ELR (cell line): Measurements from ENCODE around the gene PTPRG.

ENCODE experiments used
- DNase-seq: peaks from one replicate; pipeline ENCODE4 v3.0.0-alpha.2; 2015; ENCODE audit warnings: low read depth

PTPRG gene

GRCh38 chr3:61894988-61895935, 333.9 kb downstream of the PTPRG start:
- peak; percentile 95 for DNase-seq

- DNase-seq, result no peak
These were observed 334.9 kb downstream of the PTPRG start for GRCh38 chr3:61896251-61896650.

GRCh38 chr3:61897848-61898247, 336.5 kb downstream of the PTPRG start:
- DNase-seq, result no peak

- no peak for DNase-seq
These were observed 338.5 kb downstream of the PTPRG start for GRCh38 chr3:61899700-61900462.

- no peak for DNase-seq
These were observed 340.1 kb downstream of the PTPRG start for GRCh38 chr3:61901496-61901895.

- no peak for DNase-seq
These were observed 340.6 kb downstream of the PTPRG start for GRCh38 chr3:61901986-61902385.

- no peak for DNase-seq
These were observed 341.7 kb downstream of the PTPRG start for GRCh38 chr3:61903074-61903473.

GRCh38 chr3:61903931-61904657, 342.7 kb downstream of the PTPRG start:
- no peak for DNase-seq

GRCh38 chr3:61907210-61907795, 345.9 kb downstream of the PTPRG start:
- DNase-seq, result no peak

GRCh38 chr3:61908382-61908781, 347.0 kb downstream of the PTPRG start:
- peak; percentile 30 for DNase-seq

GRCh38 chr3:61910732-61911131, 349.4 kb downstream of the PTPRG start:
- DNase-seq, result no peak

GRCh38 chr3:61912158-61912557, 350.8 kb downstream of the PTPRG start:
- no peak for DNase-seq

GRCh38 chr3:61913701-61914100, 352.3 kb downstream of the PTPRG start:
- no peak for DNase-seq

GRCh38 chr3:61914276-61914675, 352.9 kb downstream of the PTPRG start:
- DNase-seq, result no peak

- DNase-seq, result no peak
These were observed 353.9 kb downstream of the PTPRG start for GRCh38 chr3:61915296-61915695.

- no peak for DNase-seq
These were observed 358.0 kb downstream of the PTPRG start for GRCh38 chr3:61919371-61919770.

- DNase-seq, result no peak
These were observed 360.7 kb downstream of the PTPRG start for GRCh38 chr3:61922118-61922517.

- DNase-seq, result no peak
These were observed 362.8 kb downstream of the PTPRG start for GRCh38 chr3:61924090-61924735.

GRCh38 chr3:61924991-61925390, 363.6 kb downstream of the PTPRG start:
- DNase-seq, result no peak

- no peak for DNase-seq
These were observed 364.4 kb downstream of the PTPRG start for GRCh38 chr3:61925721-61926120.

- DNase-seq, result peak; percentile 26
These were observed 365.6 kb downstream of the PTPRG start for GRCh38 chr3:61926923-61927322.
